Measurements from ENCODE around the gene HOXB9.

GRCh38 chr17:48590607-48591161 is 35.5 kb downstream of the HOXB9 start:
- TF ChIP-seq POLR2A (IDR thresholded peaks at IDR 0.05) = no peak
- TF ChIP-seq, protein P1, sequence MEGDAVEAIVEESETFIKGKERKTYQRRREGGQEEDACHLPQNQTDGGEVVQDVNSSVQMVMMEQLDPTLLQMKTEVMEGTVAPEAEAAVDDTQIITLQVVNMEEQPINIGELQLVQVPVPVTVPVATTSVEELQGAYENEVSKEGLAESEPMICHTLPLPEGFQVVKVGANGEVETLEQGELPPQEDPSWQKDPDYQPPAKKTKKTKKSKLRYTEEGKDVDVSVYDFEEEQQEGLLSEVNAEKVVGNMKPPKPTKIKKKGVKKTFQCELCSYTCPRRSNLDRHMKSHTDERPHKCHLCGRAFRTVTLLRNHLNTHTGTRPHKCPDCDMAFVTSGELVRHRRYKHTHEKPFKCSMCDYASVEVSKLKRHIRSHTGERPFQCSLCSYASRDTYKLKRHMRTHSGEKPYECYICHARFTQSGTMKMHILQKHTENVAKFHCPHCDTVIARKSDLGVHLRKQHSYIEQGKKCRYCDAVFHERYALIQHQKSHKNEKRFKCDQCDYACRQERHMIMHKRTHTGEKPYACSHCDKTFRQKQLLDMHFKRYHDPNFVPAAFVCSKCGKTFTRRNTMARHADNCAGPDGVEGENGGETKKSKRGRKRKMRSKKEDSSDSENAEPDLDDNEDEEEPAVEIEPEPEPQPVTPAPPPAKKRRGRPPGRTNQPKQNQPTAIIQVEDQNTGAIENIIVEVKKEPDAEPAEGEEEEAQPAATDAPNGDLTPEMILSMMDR (IDR thresholded peaks at IDR 0.05) = no peak

All from testis (tissue), 2 donors.